ENCODE measurements around the gene BLOC1S5. TPM values are rescaled to one million over a fixed set of nuclear protein-coding genes. Genes with fewer than 3 reads are reported as not detected.

Gene BLOC1S5
- total RNA-seq, 2 experiments from 2014 or later, result 22.6 to 30.7 TPM

GRCh38 chr6:8080362-8081151 lies 16.4 kb upstream of the BLOC1S5 start:
- Histone ChIP-seq H3K27ac (ENCODE audit: low read depth, low read length, poor library complexity, severe bottlenecking) (no peak overlapping the region), H3K36me3 (ENCODE audit: insufficient read depth, low read length) (peaks cover 72% of the 10 kb centered on the region), H3K9me3 (ENCODE audit: low read length) (no peaks in the 10 kb centered on the region), H3K79me2 (ENCODE audit: insufficient read depth, low read depth, low read length) (peaks cover 16% of the 10 kb centered on the region; the same call in 1 of the 2 replicates), H2AFZ (ENCODE audit: low read length) (no peak overlapping the region), H3K9me2 (ENCODE audit: insufficient read depth, low read length) (no peaks in the 10 kb centered on the region), H3K4me2 (ENCODE audit: low read length) (no peak overlapping the region), H4K20me1 (ENCODE audit: insufficient read depth, low read length) (no peaks in the 10 kb centered on the region), H3K4me3 (ENCODE audit: low read depth, low read length, poor library complexity, severe bottlenecking) (no peak overlapping the region), H3K4me1 (ENCODE audit: insufficient read depth, low read length, poor library complexity, severe bottlenecking) (no peaks in the 10 kb centered on the region)
- DNase-seq (ENCODE audit: low spot score), result no peak
- ChIA-PET CTCF (ENCODE audit: unreplicated experiment) (no interaction called here), POLR2A (no interaction called here)
- intact Hi-C loops (cut with micrococcal nuclease; ENCODE audit: unreplicated experiment), result no loop called here
- BruUV-seq (replicated peaks), result no TSS peak
- TF ChIP-seq CTCF (conservative IDR thresholded peaks at IDR 0.05; ENCODE audit: low read length) (no peak), EZH2phosphoT487 (IDR thresholded peaks at IDR 0.05; ENCODE audit: borderline replicate concordance, low read depth, low read length) (no peak)

DNA sequence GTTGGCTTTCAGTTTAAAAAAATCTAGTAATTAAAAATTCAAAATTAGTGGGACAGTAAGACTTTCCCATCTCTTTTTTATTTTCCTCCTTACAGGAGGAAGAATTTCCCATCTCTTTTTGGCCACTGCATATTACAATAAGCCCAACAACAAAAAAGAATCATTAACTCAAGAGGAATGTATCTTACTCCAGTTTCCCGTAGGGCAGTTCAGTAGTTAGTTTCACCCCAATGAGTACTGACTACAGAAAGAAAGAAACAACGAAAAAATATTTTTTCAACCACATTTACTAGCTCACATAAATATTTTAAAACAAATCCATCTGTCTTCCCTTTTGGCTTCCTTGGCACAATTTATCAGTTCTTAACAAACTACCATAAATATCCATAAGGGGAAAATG lies 14.9 kb upstream of the BLOC1S5 start:
- Histone ChIP-seq H3K9me3 (ENCODE audit: low read length) (no peaks in the 10 kb centered on the region), H4K20me1 (ENCODE audit: insufficient read depth, low read length) (no peaks in the 10 kb centered on the region), H3K79me2 (ENCODE audit: insufficient read depth, low read depth, low read length) (peaks cover 12% of the 10 kb centered on the region; the same call in 1 of the 2 replicates), H3K4me3 (ENCODE audit: low read depth, low read length, poor library complexity, severe bottlenecking) (no peak overlapping the region), H3K27ac (ENCODE audit: low read depth, low read length, poor library complexity, severe bottlenecking) (no peak overlapping the region), H2AFZ (ENCODE audit: low read length) (no peak overlapping the region), H3K4me1 (ENCODE audit: insufficient read depth, low read length, poor library complexity, severe bottlenecking) (no peaks in the 10 kb centered on the region), H3K36me3 (ENCODE audit: insufficient read depth, low read length) (peaks cover 59% of the 10 kb centered on the region), H3K9me2 (ENCODE audit: insufficient read depth, low read length) (no peaks in the 10 kb centered on the region), H3K4me2 (ENCODE audit: low read length) (no peak overlapping the region)
- intact Hi-C loops (cut with micrococcal nuclease; ENCODE audit: unreplicated experiment), result no loop called here
- ChIA-PET POLR2A (interaction anchor here (0.6 kb wide), 2 partner anchors 9 to 1457 kb away, joined by 3 read pairs; no protein-coding TSS in a partner anchor), CTCF (ENCODE audit: unreplicated experiment) (no interaction called here)
- no peak for DNase-seq (ENCODE audit: low spot score)
- TF ChIP-seq EZH2phosphoT487 (IDR thresholded peaks at IDR 0.05; ENCODE audit: borderline replicate concordance, low read depth, low read length), result no peak
- TF ChIP-seq CTCF (conservative IDR thresholded peaks at IDR 0.05; ENCODE audit: low read length), result no peak
- BruUV-seq (replicated peaks), result no TSS peak

DNA sequence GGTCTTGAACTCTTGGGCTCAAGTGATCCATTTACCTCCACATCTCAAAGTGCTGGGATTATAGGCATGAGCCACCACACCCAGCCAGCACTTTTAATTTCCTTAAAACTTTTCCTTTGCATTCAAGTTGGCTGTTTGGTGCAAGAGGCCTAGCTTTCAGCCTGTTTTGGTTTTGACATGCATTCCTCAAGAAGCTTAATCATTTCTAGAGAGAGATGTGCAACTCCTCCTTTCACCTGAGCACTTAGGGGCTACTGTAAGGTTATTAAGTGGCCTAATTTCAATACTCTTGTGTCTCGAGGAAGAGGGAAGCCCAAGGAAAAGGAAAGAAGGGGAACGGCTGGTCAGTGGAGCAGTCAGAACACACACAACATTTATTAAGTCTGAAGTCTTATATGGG lies 13.8 kb upstream of the BLOC1S5 start:
- Histone ChIP-seq H3K4me2 (ENCODE audit: low read length) (no peak overlapping the region), H4K20me1 (ENCODE audit: insufficient read depth, low read length) (no peaks in the 10 kb centered on the region), H3K9me2 (ENCODE audit: insufficient read depth, low read length) (no peaks in the 10 kb centered on the region), H3K4me1 (ENCODE audit: insufficient read depth, low read length, poor library complexity, severe bottlenecking) (no peaks in the 10 kb centered on the region), H3K4me3 (ENCODE audit: low read depth, low read length, poor library complexity, severe bottlenecking) (no peak overlapping the region), H3K9me3 (ENCODE audit: low read length) (no peaks in the 10 kb centered on the region), H3K27ac (ENCODE audit: low read depth, low read length, poor library complexity, severe bottlenecking) (no peak overlapping the region), H3K79me2 (ENCODE audit: insufficient read depth, low read depth, low read length) (peaks cover 6% of the 10 kb centered on the region; the same call in 1 of the 2 replicates), H2AFZ (ENCODE audit: low read length) (no peak overlapping the region), H3K36me3 (ENCODE audit: insufficient read depth, low read length) (peaks cover 47% of the 10 kb centered on the region)
- intact Hi-C loops (cut with micrococcal nuclease; ENCODE audit: unreplicated experiment), result no loop called here
- TF ChIP-seq EZH2phosphoT487 (IDR thresholded peaks at IDR 0.05; ENCODE audit: borderline replicate concordance, low read depth, low read length), result no peak
- no peak for TF ChIP-seq CTCF (conservative IDR thresholded peaks at IDR 0.05; ENCODE audit: low read length)
- DNase-seq (ENCODE audit: low spot score), result no peak
- no TSS peak for BruUV-seq (replicated peaks)
- ChIA-PET POLR2A (interaction anchor here (0.5 kb wide), 1 partner anchor 1774 kb away, joined by 7 read pairs; no protein-coding TSS in a partner anchor), CTCF (ENCODE audit: unreplicated experiment) (no interaction called here)

All from OCI-LY7 (cell line).